B cell (primary cell): ENCODE measurements around the gene IRS1. TPM values are rescaled to one million over a fixed set of nuclear protein-coding genes. Genes with fewer than 3 reads are reported as not detected.
A peak's percentile ranks its signal among the peaks of the same experiment; 100 is the strongest.

Experiments
- ATAC-seq: fragments of 200-7000 bp; cut with Tn5 transposase; one replicate; pipeline ENCODE4 v1.10.0; 2021; ENCODE audit warnings: low read depth, mild to moderate bottlenecking, moderate number of reproducible peaks, moderate library complexity
- CTCF ChIA-PET: fragments of 350-600 bp; sonication (Branson Sonifier 250); formaldehyde crosslinking; loops from one replicate; lab custom pipeline; 2021; ENCODE audit warnings: antibody characterized with exemption, inconsistent platforms; lab: Charles Lee
- POLR2A ChIA-PET: fragments of 350-600 bp; sonication (Branson Sonifier 250); formaldehyde crosslinking; loops from one replicate; lab custom pipeline; 2021; ENCODE audit warnings: antibody characterized with exemption; lab: Charles Lee
- DNase-seq: peaks from one replicate; pipeline ENCODE4 v3.0.0; 2013
- H2AFZ ChIP-seq: 2 replicates; pipeline ENCODE4 v1.6.1; 2012; ENCODE audit warnings: mild to moderate bottlenecking, low read depth, low read length; ENCODE audit not compliant: insufficient read depth, poor library complexity, severe bottlenecking
- H3K27ac ChIP-seq, 2 donors: 1 replicate in 1 of 2; 2 replicates in 1 of 2; pipeline ENCODE4 v1.5.1; 2012 to 2013; ENCODE audit warnings: low read length in 2 of 2, mild to moderate bottlenecking in 2 of 2, moderate library complexity in 1 of 2
- H3K27me3 ChIP-seq, 4 experiments: fragments of 200-600 bp in 1 of 4; sonication (generic) in 1 of 4; replicated peaks in 1 of 4; 1 replicate in 2 of 4; 2 replicates in 2 of 4; pipeline versions ENCODE4 v1.6.1 to v1.7.0; 2013 to 2016; ENCODE audit warnings: low read length in 3 of 4, mild to moderate bottlenecking in 2 of 4, mixed read lengths in 1 of 4, moderate library complexity in 1 of 4; ENCODE audit not compliant: insufficient read depth in 4 of 4, control insufficient read depth in 3 of 4; ENCODE audit errors: control extremely low read depth in 1 of 4
- H3K36me3 ChIP-seq, 2 experiments: replicated peaks in 1 of 2; 1 replicate in 1 of 2; 2 replicates in 1 of 2; pipeline versions ENCODE4 v1.6.1 to v1.7.1; 2013; ENCODE audit warnings: low read length in 1 of 2; ENCODE audit not compliant: insufficient read depth in 2 of 2, control insufficient read depth in 1 of 2; ENCODE audit errors: control extremely low read depth in 1 of 2, extremely low read depth in 1 of 2
- H3K4me1 ChIP-seq, 2 donors: fragments of 200-600 bp in 1 of 2; sonication (generic) in 1 of 2; 1 replicate in 1 of 2; 2 replicates in 1 of 2; pipeline versions ENCODE4 v1.5.1 to v1.6.1; 2013 to 2017; ENCODE audit warnings: low read length in 2 of 2; ENCODE audit not compliant: control insufficient read depth in 2 of 2, insufficient read depth in 2 of 2
- H3K4me2 ChIP-seq: replicated peaks from 2 replicates; pipeline ENCODE3; 2012; ENCODE audit warnings: mild to moderate bottlenecking, low read depth, low read length; ENCODE audit not compliant: poor library complexity, severe bottlenecking
- H3K4me3 ChIP-seq, 5 experiments: fragments of 200-600 bp in 1 of 5; sonication (generic) in 1 of 5; 1 replicate in 3 of 5; 2 replicates in 2 of 5; pipeline versions ENCODE4 v1.5.1 to v1.7.0; 2011 to 2016; ENCODE audit warnings: low read length in 4 of 5, mild to moderate bottlenecking in 4 of 5, low read depth in 2 of 5, control low read depth in 1 of 5, moderate library complexity in 1 of 5; ENCODE audit not compliant: insufficient read depth in 1 of 5; ENCODE audit errors: control extremely low read depth in 1 of 5, extremely low read depth in 1 of 5
- H3K79me2 ChIP-seq: fragments of 200-600 bp; sonication (generic); one replicate; pipeline ENCODE4 v1.6.0; 2016; ENCODE audit warnings: low read length; ENCODE audit not compliant: control insufficient read depth, insufficient read depth
- H3K9ac ChIP-seq: fragments of 200-600 bp; sonication (generic); 2 replicates; pipeline ENCODE4 v1.6.1; 2017; ENCODE audit warnings: mild to moderate bottlenecking, low read length, moderate library complexity
- H3K9me3 ChIP-seq, 3 donors: one replicate each; pipeline versions ENCODE4 v1.6.1 to v1.7.1; 2013; ENCODE audit warnings: low read length in 2 of 3; ENCODE audit not compliant: control insufficient read depth in 2 of 3, insufficient read depth in 1 of 3; ENCODE audit errors: control extremely low read depth in 1 of 3
- H4K20me1 ChIP-seq: 2 replicates; pipeline ENCODE4 v1.6.0; 2012; ENCODE audit warnings: mild to moderate bottlenecking, low read length; ENCODE audit not compliant: insufficient read depth, control insufficient read depth, poor library complexity, severe bottlenecking
- H3K27ac Mint-ChIP-seq: one replicate; pipeline ENCODE4 v1.8.0; 2021; ENCODE audit warnings: mixed read lengths
- H3K27me3 Mint-ChIP-seq: one replicate; pipeline ENCODE4 v1.8.0; 2021; ENCODE audit warnings: mixed read lengths
- H3K4me1 Mint-ChIP-seq: one replicate; pipeline ENCODE4 v1.8.0; 2021; ENCODE audit warnings: mixed read lengths
- H3K4me3 Mint-ChIP-seq: one replicate; pipeline ENCODE4 v1.8.0; 2021; ENCODE audit warnings: mixed read lengths
- H3K9me3 Mint-ChIP-seq: one replicate; pipeline ENCODE4 v1.8.0; 2022; ENCODE audit warnings: mixed read lengths; ENCODE audit not compliant: insufficient read depth
- EZH2 ChIP-seq: IDR thresholded peaks from 2 replicates; pipeline ENCODE4 v1.6.1; 2012; ENCODE audit warnings: borderline replicate concordance, low read depth, mild to moderate bottlenecking, moderate library complexity, low read length; ENCODE audit not compliant: insufficient read depth, poor library complexity, severe bottlenecking
- WGBS: methylation state at CpG from one replicate; pipeline ENCODE4 v1.1.5; 2013; ENCODE audit warnings: missing lambda C conversion rate; ENCODE audit not compliant: insufficient coverage; 5-methylcytosine and 5-hydroxymethylcytosine counted together
- intact Hi-C: fragments of 100-400 bp; cut with micrococcal nuclease; formaldehyde crosslinking; loops from one replicate; pipeline ENCODE4 v1.10.0; 2022
- polyA plus RNA-seq: library from polyadenylated mRNA; depleted of rRNA; stranded (reverse); fragments of >200 nt; gene quantifications from 2 replicates; pipeline ENCODE4 v1.2.3, GENCODE V29; 2012
- total RNA-seq, 2 donors: library from RNA; stranded (reverse); fragments of 120-200 nt in 1 of 2; gene quantifications; 1 replicate in 1 of 2; 2 replicates in 1 of 2; pipeline versions ENCODE4 v1.2.3 to v1.2.4, GENCODE V29; 2013 to 2022
- TF ChIP-seq, protein P1 (sequence below): fragments of 200-600 bp; IDR thresholded peaks from one replicate; pipeline ENCODE4 v1.8.0; 2022; ENCODE audit warnings: antibody characterized with exemption, mild to moderate bottlenecking

IRS1 gene
- total and polyA plus RNA-seq, 2 donors (not counting 1 experiment from before 2014, with no cell fraction given): 3.8 to 11.9 TPM

DNA sequence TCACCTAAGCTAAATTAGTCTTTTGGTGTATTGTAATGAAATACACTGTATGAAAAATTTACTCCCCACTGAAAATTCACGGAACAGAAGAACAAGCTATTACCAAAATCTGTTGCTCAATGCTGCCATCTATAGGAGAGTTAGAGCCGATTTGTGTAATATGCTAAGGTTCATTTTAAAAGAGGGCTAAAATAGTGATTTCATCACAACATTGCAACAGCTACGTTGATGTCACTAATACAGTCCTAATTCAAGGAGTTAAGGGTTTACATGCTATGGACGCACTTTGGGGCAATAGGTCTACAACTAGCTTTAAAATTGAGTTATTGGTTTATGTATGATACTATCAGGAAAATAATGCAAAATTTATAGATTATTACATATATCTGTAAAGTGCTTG, 3.0 kb upstream of the IRS1 start:
- H3K27me3 ChIP-seq: peaks cover 0 to 6% (median 0%) of the 10 kb centered on the region in 4 experiments
- TF ChIP-seq, protein P1, sequence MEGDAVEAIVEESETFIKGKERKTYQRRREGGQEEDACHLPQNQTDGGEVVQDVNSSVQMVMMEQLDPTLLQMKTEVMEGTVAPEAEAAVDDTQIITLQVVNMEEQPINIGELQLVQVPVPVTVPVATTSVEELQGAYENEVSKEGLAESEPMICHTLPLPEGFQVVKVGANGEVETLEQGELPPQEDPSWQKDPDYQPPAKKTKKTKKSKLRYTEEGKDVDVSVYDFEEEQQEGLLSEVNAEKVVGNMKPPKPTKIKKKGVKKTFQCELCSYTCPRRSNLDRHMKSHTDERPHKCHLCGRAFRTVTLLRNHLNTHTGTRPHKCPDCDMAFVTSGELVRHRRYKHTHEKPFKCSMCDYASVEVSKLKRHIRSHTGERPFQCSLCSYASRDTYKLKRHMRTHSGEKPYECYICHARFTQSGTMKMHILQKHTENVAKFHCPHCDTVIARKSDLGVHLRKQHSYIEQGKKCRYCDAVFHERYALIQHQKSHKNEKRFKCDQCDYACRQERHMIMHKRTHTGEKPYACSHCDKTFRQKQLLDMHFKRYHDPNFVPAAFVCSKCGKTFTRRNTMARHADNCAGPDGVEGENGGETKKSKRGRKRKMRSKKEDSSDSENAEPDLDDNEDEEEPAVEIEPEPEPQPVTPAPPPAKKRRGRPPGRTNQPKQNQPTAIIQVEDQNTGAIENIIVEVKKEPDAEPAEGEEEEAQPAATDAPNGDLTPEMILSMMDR: peak; percentile 87
- no peak for TF ChIP-seq EZH2
- H3K9me3 ChIP-seq: peaks cover 0 to 6% (median 0%) of the 10 kb centered on the region in 3 donors
- peaks cover 4% of the 10 kb centered on the region for H4K20me1 ChIP-seq
- ATAC-seq (no peak), DNase-seq (peak; percentile 79)
- H3K4me3 Mint-ChIP-seq: peak overlapping the region; percentile 33
- WGBS: no CpG with 5 or more reads among the region's 4 CpGs
- H3K27ac ChIP-seq: no peak overlapping the region
- H3K4me3 ChIP-seq: no peak overlapping the region
- peaks cover 25% of the 10 kb centered on the region for H3K4me1 Mint-ChIP-seq
- no peak overlapping the region for H3K27ac Mint-ChIP-seq
- H2AFZ ChIP-seq: no peak overlapping the region
- no peaks in the 10 kb centered on the region for H3K36me3 ChIP-seq
- ChIA-PET POLR2A (no interaction called here), CTCF (interaction anchor here (0.7 to 7.8 kb wide), 53 partner anchors 9 to 1799 kb away, joined by 3 to 78 read pairs (median 4); partner anchors contain the start of gene RHBDD1)
- H3K9me3 Mint-ChIP-seq: no peaks in the 10 kb centered on the region
- H3K27me3 Mint-ChIP-seq: peaks cover 17% of the 10 kb centered on the region
- peaks cover 4% of the 10 kb centered on the region for H3K79me2 ChIP-seq
- H3K9ac ChIP-seq: no peak overlapping the region
- H3K4me2 ChIP-seq: no peak overlapping the region
- intact Hi-C loops: loop anchor here (1.0 to 10.0 kb wide), 7 partner anchors 178 to 1520 kb away; no protein-coding TSS in a partner anchor
- peaks cover 17 to 26% of the 10 kb centered on the region in 2 donors for H3K4me1 ChIP-seq
